ENCODE data around the gene RNASE13.
A peak's percentile ranks its signal among the peaks of the same experiment; 100 is the strongest.

Gene RNASE13, protein sequence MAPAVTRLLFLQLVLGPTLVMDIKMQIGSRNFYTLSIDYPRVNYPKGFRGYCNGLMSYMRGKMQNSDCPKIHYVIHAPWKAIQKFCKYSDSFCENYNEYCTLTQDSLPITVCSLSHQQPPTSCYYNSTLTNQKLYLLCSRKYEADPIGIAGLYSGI

DNA sequence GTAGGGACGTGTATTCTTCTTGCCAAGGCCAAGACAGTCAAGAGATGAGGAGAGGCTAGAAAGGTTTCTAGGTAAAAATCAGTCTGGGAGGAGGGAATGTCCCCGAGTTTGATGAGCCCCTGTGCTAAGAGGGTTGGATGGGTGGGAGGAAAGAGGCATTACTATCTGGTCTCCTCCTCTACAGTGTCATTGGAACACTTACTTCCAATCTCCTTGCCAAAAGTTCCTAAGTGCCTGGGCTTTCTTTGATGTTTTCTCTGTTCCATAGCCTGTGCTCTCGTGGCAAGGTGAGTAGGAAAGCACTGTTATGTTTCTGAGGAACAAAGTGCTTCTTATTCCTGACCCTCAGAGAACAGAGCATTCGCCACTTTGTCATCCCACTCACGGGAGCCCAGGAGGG lies at the start of gene RNASE13:
RNASE13 (minus strand) TSS at position 101 of the 400 bp plus-strand sequence. CDS start 519 bp downstream, outside the sequence.
- no peak for DNase-seq (ENCODE audit: low read depth in 2 of 2)

GRCh38 chr14:21084396-21084795 lies 49.8 kb upstream of the RNASE13 start:
- DNase-seq (ENCODE audit: low read depth in 2 of 2), result no peak

DNA sequence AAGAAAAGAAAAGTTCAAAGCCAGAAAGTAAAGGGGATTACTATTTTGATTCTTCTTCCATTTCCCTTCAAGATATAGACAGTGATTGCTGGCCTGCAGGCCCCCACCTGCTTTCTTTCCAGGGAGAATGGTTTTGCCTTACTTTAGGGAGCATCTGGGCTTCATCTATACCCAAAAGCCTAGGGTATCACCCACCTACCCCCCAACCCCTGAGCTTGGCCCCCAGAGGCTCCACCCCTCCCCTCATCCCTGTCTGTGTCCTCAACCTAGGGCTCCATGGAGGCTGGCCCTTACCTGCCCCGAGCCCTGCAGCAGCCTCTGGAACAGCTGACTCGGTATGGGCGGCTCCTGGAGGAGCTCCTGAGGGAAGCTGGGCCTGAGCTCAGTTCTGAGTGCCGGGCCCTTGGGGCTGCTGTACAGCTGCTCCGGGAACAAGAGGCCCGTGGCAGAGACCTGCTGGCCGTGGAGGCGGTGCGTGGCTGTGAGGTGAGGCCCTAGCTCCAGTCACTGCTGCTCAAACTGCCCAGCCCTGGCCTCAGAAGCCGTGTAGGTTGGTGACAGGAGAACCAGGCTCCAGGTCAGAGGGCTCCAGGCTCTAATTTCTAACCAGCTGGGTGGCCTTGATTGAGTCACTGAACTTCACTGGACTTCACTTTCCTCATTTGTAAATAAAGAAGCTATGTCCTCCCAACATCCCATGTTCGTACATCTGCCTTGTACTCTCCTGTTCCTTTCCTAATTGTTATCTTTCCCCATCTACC lies 49.1 kb upstream of the RNASE13 start:
- DNase-seq (ENCODE audit: low read depth in 2 of 2), result no peak

DNA sequence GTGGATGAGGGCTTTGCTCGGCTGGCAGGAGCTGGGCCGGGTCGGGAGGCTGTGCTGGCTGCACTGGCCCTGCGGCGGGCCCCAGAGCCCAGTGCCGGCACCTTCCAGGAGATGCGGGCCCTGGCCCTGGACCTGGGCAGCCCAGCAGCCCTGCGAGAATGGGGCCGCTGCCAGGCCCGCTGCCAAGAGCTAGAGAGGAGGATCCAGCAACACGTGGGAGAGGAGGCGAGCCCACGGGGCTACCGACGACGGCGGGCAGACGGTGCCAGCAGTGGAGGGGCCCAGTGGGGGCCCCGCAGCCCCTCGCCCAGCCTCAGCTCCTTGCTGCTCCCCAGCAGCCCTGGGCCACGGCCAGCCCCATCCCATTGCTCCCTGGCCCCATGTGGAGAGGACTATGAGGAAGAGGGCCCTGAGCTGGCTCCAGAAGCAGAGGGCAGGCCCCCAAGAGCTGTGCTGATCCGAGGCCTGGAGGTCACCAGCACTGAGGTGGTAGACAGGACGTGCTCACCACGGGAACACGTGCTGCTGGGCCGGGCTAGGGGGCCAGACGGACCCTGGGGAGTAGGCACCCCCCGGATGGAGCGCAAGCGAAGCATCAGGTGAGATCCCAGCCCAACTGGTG lies 47.0 kb upstream of the RNASE13 start:
- DNase-seq (ENCODE audit: low read depth in 2 of 2), result no peak

- DNase-seq (ENCODE audit: low read depth in 2 of 2), result no peak
Observed at GRCh38 chr14:21078726-21079125, 44.1 kb upstream of the RNASE13 start.

DNA sequence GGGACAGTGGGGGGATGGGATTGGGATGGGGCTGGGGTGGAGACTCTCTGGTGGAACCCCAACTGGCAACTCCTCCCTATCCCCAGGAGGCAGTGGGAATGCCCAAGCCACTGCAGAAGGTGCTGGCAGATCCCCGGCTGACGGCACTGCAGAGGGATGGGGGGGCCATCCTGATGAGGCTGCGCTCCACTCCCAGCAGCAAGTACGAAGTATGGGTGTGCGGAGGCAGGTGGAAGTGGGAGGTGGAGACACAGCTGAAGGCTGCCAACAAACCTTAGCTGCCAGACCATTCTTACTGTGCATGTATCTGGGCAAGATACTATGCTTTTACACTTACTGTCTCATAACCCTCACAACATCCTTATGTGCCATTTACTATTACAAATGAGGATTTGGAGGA lies 43.7 kb upstream of the RNASE13 start:
- no peak for DNase-seq (ENCODE audit: low read depth in 2 of 2)

DNA sequence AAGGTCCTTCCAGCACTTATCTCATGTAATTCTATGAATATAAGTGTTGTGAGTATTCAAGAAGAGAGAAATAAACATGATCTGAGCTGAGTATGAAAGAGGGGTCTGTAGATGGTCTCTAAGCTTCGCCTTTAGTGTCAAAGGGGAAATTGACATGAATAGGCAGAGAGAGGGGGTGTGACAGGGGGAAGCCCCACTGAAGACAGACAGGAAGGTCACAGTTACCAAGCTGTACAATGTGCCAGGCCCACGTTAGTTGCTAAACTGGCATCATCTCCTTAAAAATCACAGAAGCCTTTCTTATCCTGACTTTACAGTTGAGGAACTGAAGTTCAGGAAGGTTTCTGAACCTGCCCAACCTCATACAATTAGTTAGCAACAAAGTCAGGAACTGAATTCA lies 43.1 kb upstream of the RNASE13 start:
- DNase-seq (ENCODE audit: low read depth in 2 of 2), result no peak

DNA sequence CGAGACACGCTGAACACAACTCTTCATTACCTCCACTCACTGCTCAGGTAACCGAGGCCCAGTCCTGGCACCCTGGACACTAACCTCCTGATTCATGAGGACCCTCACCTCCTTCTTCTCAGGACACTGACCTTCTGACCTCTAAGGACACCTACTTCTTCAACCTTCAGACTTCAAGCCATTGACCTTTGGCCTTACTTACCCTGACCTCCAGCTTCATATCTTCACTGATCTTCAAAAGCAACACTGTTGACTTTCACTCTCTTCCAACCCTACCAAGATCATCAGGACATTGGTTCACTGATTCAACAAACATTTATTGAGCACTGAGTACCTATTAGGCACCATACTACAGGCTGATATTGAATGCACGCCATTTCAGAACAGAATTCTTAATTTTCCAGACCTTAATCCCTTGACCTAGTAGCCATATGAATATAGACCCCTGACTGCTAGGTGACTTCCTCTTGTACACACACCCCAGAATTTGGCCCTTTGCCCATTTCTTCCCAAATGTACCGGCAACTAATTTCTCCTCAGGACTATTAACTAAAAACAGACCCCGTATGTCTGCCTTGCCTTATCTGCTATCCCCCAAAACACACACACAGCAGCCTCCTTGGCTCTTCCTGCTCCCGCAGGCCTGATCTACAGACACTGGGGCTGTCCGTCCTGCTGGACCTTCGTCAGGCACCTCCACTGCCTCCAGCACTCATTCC lies 41.3 kb upstream of the RNASE13 start:
- no peak for DNase-seq (ENCODE audit: low read depth in 2 of 2)

GRCh38 chr14:21074398-21075272 lies 40.0 kb upstream of the RNASE13 start:
- DNase-seq (ENCODE audit: low read depth in 2 of 2), result no peak

DNA sequence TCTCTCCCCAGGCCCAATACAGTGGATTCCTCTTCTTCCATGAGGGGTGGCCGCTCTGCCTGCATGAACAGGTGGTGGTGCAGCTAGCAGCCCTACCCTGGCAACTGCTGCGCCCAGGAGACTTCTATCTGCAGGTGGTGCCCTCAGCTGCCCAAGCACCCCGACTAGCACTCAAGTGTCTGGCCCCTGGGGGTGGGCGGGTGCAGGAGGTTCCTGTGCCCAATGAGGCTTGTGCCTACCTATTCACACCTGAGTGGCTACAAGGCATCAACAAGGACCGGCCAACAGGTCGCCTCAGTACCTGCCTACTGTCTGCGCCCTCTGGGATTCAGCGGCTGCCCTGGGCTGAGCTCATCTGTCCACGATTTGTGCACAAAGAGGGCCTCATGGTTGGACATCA lies 39.3 kb upstream of the RNASE13 start:
- DNase-seq (ENCODE audit: low read depth in 2 of 2), result no peak

DNA sequence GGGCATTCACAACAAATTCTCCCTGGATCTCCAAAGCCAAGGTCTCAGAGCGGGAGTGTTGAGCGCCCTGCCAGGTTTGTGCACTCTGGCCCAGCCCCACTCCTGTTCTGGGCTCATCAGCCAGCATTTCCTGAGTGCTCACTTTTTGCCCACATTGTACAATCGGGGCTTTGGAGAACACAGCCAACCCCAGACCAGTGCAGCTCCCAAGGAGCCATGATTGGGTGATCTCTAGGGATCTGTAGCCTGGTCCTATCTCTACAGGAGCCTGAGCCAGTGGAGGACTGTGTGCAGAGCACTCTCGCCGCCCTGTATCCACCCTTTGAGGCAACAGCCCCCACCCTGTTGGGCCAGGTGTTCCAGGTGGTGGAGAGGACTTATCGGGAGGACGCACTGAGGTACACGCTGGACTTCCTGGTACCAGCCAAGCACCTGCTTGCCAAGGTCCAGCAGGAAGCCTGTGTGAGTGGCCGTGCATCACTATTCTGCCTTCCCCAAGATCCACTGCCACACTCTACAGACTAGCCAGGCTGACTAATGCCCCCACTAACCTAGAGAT lies 38.3 kb upstream of the RNASE13 start:
- DNase-seq (ENCODE audit: low read depth in 2 of 2), result no peak

DNA sequence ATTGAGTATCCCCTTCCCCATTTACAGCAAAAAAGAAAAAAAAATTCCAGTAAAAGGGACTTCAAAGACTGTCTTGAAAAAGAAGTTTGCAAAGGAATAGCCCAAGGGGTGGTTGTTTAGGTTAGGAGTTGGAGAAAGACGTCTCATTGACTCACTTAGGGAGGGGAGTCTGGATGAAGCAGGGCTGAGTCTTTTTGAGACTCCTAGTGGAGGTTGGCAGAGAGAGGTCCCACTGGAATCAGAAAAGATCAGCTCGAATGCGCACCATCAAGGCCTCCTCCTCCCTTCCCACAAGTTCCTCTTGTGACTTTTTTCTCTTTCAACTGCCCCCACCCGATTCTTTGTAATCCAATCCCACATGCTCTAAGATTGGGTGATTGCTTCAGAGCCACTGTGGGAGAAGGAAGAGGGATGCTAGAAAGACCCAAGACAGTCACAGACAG lies 37.4 kb upstream of the RNASE13 start:
- peak; percentile 52 to 60 for DNase-seq (ENCODE audit: low read depth in 2 of 2)

GRCh38 chr14:21071225-21072030 lies 36.8 kb upstream of the RNASE13 start:
- peak; percentile 88 to 90 for DNase-seq (ENCODE audit: low read depth in 2 of 2)

- no peak for DNase-seq (ENCODE audit: low read depth in 2 of 2)
Observed at GRCh38 chr14:21070610-21071224, 36.1 kb upstream of the RNASE13 start.

- DNase-seq (ENCODE audit: low read depth in 2 of 2), result no peak
Observed at GRCh38 chr14:21070083-21070609, 35.5 kb upstream of the RNASE13 start, which contains the start of gene ARHGEF40. Gene ARHGEF40, plus strand, starts transcription at chr14:21070304. Its CDS starts 93 bp downstream, at chr14:21070397.

GRCh38 chr14:21069388-21070082 lies 34.9 kb upstream of the RNASE13 start:
- DNase-seq (ENCODE audit: low read depth in 2 of 2), result no peak

DNA sequence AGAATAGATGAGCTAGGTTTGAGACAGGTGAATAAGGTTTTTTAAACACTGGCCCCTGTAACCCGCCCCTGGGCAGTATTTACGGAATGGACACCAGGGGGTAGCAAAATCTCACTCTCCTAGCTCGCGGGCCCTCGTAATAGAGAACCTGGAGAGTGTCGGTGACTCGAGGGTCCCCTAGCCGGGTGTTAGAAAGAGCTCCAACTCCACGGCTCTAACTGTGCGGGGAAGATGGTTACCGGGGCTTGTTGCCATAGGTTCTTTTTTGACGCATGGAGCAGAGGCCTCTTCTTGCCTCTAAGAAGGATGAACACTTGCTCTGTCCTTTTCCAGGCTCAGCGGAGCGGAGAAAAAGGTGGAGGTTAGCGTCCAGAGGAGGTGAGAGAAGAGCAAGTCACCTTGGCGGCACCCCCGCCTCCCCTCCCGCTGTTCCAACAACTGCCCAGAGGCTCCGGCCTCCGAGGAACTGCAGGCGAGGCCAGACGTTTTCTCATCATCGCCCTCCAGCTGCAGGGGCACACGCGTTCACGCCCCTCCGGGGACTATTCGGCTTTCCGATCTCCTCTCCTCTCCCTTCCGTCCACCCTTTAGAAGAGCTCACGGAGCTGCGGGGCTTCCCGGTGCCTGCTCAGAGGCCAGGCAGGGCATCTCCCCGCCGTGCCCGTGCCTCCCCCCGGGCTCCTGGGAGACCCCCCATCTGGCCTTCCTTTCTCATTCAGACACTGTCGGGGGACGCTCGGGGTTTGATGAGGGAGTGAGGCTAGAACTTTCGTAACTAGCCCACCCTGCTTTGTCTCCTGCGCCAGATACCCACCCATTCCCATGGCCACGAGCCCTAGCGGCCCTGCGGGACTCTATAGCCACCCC lies 34.1 kb upstream of the RNASE13 start:
- no peak for DNase-seq (ENCODE audit: low read depth in 2 of 2)

Data from fibroblast of skin of left biceps (primary cell).